RKO (cell line): ENCODE data around the gene CCDC187.

Experiments
- DNase-seq: peaks from one replicate; pipeline ENCODE4 v3.0.0-alpha.2; 2016; ENCODE audit warnings: low spot score

CCDC187 gene

DNA sequence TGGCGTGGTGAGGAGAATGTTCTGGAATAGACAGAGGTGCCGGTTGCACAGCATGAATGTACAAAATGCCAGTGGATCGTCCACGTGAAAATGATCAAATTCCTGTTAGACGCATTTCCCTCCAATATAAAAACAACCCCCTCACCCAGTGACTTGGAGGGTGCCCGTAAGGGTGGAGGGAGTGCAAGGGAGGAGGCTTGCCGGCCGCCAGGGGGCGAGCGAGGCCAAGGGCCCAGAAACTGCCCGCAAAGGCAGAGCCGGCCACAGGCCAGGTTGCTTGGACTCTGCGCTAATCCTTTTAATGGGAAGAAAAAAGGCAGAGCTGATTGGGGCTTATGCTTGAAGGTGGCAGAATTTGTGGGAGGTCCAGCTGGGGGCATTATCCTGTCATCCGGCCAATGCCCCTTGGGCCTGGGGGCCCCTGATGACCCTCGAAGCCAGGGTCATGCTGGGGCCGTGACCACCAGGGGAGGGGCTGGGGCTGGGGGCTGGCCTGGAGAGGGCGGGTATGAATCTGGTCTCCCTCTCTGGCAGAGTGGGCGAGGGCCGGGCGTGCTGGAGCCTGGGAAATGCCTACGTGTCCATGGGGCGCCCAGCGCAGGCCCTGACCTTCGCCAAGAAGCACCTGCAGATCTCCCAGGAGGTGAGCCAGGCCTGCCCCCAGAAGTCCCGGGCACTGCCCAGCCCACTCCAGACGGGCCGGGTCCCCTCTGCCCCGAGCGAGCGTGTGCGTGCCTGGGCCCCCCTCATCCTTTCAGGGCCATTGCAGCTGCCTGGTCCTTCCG lies 35.5 kb upstream of the CCDC187 start:
- peak; percentile 72 for DNase-seq

DNA sequence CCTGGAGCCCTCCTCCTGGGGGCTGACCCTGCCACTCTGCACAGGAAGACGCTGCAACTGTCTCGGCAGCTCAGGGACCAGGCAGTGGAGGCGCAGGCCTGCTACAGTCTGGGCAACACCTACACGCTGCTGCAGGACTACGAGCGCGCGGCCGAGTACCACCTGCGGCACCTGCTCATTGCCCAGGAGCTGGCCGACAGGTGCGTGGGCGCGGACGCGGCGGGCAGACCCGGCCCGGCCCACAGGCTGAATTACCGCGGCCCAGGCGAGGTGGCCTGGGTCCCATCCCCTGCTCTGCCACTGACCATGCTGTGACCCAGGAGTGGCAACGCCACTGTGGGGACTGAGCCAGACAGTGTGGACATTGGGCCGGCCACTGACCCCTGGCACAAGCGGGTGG lies 34.6 kb upstream of the CCDC187 start:
- no peak for DNase-seq

DNA sequence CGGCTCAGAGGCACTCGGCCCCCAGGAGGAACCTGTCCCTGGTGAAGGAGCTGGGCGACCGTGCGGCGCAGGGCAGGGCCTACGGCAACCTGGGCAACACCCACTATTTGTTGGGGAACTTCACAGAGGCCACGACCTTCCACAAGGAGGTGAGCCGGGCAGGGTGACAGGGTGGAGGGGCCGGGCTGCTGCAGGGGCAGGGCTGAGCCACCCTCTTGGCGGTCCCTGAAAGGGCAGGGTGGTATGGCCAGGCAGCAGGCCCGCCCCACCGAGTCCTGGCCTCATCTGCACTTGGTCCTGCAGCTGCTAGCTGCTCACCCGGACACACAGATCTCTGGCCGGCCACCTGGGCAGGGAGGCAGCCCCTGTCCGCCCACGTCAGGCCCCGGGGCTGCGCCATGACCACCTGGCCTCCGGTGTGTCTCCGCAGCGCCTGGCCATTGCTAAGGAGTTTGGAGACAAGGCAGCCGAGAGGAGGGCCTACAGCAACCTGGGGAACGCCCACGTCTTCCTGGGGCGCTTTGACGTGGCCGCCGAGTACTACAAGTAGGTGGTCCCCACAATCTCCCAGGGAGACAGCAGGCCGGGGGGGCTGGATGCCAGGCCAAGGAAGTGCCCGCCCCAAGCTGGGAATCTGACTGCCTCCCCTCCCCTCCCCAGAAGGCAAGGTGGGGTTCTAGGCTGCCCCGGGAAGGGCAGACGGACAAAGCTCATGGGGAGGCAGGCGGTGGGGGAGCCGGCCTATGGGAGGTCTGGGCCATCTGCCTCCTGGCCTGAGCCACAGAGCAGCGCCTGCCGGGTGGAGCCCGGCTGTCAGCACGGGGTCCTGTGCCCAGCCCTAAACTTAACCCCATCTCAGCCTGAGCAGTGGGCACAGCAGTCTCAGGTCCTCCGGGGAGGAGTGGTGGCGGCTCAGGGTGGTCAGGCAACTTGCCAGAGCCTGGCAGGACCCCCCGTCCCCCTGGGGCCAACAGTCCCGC lies 33.8 kb upstream of the CCDC187 start:
- no peak for DNase-seq

DNA sequence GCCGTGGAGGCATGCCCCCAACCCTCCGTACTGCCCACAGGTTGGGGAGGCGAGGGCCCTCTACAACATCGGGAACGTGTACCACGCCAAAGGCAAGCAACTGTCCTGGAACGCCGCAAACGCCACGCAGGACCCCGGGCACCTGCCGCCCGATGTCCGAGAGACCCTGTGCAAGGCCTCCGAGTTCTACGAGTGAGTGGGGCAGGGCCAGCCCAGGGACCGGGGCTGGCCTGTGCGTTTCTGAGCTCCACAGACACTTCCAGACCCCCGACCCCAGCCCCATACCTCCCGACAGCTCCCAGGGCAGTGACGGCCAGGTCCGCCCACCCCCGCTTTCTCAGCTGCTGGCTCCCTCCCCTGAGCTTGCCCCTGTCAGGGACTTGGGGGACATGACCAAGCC lies 33.0 kb upstream of the CCDC187 start:
- DNase-seq = no peak

DNA sequence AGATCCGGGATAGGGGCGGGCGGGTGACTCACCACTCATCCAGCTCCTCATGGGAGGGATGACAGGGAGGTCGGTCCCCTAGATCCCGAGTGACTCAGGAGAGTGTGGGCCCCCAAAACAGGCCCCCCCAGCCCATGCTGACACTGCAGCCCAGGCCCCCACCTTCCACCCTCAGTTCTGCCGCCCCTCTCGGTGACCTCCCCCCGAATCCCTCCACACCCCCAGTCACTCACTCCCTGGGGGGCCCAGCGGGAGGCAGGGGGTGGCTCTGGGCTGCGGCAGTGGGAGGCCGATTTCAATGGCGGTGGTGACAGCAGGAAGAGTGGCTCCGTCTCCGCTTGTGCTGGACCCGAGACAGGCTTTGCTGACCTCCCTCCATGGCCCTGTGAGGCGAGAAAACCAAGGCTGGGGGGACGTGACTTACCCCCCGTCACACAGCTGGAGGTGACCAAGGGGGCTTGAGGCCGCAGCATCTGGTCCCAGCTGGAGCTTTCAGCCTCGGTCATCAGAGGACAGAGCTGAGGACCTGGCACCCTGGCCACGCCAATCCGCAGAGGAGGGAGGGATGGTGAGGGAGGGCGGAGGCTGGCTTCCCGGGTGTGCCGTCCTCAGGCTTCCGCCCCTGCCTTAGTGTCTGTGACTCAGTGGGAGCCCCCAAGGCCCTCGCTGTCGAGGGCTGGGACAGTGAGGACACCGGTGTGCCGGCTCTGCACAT lies 32.4 kb upstream of the CCDC187 start:
- peak; percentile 58 for DNase-seq

DNA sequence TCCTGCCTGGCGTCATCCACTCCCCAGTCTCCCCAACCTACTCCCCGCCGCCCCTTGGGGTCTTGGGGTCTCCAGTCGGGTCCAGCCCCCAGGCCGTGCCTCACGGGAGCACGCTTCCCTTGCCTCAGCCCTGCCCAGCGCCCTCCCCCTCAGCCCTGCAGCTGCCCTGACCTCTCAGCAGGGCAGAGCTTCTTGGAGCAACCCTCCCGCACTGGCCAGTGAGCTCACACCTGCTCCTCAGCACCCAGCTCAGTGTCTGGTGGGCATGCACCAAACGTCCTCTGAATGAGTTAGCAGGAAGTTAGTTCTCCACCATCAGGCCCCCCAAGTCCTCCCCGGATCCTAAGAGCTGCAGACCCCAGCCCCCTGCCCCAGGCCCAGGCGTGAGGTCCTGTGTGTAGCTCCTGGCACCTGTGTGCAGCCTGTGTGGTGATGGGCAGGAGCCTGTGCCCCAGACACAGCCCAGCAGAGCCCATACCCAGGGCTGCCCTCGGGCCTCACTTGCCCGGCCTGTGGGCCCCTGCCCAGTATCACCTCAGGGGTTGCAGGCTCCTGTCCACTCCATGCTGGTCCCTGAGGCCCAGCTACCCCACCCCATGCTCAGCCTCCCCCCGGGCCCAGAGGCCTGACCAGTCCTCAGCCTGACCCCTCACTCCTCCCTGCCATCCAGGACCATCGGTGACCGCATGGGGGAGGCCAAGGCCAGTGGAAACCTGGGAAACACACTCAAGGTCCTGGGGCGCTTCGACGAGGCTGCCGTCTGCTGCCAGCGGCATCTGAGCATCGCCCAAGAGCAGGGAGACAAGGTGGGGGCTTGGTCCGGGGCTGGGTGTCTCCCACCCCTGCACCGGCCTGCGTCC lies 31.6 kb upstream of the CCDC187 start:
- no peak for DNase-seq

DNA sequence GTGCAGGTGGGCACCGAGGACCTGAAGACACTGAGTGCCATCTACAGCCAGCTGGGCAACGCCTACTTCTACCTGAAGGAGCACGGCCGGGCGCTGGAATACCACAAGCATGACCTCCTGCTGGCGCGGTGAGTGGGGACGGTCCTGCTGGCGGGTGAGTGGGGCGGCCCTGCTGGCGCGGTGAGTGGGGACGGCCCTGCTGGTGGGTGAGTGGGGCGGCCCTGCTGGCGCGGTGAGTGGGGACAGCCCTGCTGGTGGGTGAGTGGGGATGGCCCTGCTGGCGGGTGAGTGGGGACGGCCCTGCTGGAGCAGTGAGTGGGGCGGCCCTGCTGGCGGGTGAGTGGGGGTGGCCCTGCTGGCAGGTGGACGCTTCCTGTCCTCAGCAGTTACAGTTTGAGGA lies 30.6 kb upstream of the CCDC187 start:
- no peak for DNase-seq

DNA sequence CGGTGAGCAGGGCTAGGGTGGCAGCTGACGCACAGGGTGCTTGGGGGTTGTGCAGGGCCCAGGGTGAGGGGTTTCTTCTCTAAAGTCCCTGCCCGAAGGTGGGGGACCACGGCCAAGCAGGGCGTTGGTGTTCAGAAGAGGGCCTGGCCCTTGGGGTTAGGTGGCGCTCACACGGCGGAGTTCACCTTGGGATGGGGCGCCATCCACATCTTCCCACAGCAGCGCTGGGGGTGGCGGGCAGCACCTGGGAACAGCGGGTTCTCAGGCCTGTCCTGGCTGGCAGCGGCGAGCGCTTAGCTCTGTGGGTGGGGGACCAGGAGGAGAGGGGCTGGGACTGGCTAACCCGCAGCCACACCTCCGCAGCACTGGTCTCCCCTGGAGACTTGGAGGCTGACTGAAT lies 29.6 kb upstream of the CCDC187 start:
- no peak for DNase-seq

DNA sequence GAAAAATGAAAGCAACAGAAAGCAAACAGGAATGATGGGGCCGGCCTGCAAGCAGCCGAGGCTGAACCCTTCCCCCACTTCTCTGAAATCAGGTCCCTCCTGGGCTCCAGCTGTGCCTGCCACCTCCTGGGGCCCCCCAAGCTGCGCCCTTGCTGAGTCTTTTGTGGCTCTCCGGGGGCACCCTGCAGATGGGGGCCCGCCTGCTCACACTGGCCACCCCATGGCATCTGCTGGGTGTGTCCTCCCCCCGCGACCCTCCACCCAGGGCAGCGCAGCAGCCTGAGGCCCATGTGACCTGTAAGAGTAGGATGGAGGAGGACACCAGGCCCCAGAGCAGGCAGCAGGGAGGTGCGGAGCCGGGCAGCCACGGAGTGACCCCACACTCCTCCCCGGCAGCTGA lies 29.2 kb upstream of the CCDC187 start:
- DNase-seq = no peak

DNA sequence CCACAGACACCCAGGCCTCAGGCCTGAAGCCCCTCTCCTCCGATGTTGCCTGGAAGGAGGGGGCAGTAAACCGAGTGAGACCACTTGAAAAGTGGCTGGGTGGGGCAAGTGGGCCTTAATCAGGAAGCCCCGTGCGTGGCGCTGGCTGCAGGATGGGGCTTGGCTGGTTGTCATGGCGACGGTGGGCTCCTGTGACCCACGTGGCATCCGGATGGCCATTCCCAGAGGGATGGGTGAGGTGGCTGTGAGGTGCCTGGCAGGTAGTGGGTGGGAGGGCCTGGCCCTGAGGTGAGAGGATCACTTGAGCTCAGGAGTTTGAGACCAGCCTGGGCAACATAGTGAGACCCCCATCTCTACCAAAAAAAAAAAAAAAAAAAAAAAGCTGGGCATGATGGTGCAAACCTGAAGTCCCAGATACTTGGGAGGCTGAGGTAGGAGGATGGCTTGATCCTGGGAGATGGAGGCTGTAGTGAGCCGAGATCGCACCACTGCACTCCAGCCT lies 28.6 kb upstream of the CCDC187 start:
- DNase-seq = no peak

DNA sequence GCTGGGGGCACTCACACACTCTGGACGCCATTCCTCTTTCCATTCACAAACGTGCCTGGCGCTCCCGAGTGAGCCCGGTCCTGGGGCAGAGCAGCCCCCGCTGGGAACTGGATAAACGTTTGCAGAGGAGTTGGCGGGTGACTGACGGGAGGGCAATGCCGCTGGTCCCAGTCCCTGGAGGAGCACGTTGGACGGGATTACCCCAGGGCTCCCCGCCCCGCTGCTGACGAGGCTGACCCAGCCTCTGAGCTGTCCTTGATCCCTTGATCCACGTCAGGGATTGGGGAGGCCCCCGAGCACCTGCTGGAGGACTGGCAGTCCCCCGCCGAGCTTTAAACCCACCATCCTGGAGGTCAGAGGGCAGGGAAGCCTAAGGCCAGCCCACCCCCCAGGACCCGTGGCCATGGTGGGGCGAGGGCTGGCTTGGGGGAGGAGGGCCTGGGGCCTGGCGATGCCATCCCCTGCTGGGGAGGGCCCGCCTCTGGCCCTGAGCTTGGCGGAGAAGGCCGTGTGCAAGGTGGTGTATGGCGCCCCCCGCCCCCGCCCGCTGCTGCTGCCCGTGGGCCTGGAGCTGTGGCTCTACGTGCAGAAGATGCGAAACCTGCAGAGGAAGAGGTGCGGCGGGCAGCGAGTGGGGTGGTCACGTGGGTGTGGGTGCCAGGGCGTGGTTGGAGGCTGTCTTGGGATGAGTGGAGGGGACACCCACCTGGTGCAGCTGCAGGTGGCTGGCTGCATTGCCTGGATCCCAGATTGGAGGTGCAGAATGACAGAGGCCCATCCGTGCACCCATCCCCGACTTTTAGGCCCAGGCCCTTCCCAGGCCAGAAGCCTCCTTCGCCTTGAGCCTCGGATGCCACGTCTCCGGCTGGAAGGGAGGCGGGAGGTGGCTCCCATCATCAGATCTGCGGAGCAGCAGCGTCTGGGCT lies 27.9 kb upstream of the CCDC187 start:
- no peak for DNase-seq

DNA sequence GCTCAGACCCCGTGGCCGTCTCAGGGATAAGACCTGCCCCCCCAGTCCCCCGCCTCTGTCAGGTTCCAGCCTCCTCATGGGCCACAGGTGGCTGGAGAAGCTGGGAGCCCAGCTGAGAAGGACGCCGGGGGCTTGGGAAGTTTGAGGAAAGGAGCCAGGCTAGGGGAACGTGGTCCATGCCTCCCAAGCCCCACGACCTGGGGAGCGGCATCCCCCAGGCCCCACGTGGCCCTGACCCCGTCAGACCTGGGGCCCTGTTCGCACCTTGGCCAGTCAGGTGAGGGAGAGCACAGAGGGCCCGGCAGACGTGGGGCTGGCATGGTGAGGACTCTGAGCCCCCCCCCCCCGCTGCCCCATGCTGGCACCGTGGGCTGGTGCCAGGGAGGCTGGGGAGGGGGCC lies 27.1 kb upstream of the CCDC187 start:
- DNase-seq = no peak

DNA sequence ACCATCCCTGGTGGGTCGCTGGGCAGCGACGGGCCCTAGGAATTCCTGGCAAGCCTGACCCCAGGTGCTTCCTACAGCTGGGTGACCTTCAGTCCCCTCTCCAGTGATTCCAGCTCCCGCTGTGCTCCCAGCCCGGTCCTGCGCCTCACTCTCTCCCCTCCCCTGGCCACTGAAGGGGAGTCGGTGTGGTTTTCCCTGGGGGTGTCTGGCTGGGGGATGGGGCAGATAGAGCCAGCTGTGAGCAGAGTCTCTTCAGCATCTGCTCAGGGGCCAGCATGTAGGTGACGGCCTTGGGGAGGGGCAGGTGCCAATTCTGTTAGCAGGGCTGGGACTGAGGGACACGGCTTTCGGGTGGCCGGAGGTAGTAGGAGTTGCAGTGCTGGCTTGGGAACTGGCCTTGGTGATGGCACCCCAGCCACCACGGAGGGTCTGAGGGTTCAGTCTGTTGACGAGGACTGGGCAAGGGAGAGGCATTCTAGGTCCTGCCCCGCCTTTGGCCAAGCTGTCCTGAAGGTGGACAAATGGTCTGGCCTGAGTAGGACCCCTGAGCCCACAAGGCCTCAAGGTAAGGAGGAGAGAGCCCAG lies 26.6 kb upstream of the CCDC187 start:
- DNase-seq = no peak

DNA sequence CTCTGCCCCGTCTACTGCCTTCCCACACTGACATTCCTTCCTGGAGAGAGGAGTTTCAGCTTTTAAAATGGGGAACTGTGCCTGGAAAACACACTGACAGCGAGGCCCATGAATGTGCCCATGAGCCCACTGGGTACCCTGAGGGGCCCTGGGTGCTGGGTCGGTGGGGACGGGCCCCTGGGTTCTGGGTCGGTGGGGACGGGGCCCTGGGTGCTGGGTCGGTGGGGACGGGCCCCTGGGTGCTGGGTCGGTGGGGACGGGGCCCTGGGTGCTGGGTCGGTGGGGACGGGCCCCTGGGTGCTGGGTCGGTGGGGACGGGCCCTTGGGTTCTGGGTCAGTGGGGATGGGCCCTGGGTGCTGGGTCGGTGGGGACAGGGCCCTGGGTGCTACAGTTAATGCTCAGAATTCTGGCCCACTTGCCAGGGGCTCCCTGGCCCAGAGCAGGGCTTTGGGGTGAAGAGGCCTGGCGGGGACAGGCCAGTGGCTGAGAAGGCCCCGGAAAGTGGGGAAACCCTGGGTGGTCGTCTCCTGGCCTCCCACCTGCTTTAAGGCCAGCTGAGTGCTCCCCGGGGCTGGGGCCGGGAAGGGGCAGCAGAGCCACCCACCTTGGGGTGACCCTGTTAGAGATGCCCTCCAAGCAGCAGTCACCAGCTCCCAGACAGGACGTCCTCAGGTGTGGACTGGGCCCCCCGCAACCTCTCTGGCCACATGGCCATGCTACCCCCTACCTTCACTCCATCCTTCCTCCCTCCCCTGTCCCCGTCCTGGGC lies 25.9 kb upstream of the CCDC187 start:
- DNase-seq = no peak

DNA sequence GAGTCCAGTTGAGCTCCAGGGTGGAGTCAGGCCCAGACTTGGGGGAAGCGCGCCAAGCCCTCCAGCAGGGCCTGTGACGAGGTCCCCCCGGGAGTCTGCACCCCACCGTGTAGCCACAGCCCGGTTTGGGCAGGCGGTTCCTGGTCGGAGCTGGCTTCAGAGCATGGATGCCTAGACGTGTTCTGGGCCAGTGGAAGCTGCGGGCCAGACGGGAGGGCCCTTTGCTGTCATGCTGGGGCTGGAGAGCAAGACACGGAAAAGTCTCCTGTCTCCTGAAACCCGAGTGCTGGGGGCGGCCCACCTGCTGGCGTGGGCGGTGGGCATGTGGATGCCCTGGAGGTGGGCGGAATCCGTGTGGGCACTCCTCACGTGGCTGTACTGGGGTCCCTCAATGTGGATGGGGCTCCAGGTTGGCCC lies 25.3 kb upstream of the CCDC187 start:
- no peak for DNase-seq

DNA sequence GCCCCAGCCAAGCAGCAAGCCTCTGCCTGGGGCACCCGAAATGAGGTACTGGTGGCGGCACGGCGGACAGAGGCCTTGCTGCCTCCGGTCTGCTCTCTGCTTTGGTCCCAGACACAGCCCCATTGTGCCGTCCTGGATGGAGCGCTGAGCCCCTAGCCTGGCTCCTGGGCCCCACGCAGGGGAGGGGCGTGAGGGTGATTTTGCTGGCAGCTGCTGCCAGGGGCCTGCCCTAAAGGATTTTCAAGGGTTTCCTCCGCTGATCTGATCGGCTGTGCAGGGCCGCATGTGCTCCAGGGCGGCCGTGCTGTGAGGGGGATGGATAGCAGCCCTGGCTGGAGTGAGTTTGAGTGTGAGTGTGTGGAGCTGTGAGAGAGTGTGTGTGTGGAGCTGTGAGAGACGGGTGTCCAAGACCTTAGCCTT lies 24.7 kb upstream of the CCDC187 start:
- peak; percentile 72 for DNase-seq

DNA sequence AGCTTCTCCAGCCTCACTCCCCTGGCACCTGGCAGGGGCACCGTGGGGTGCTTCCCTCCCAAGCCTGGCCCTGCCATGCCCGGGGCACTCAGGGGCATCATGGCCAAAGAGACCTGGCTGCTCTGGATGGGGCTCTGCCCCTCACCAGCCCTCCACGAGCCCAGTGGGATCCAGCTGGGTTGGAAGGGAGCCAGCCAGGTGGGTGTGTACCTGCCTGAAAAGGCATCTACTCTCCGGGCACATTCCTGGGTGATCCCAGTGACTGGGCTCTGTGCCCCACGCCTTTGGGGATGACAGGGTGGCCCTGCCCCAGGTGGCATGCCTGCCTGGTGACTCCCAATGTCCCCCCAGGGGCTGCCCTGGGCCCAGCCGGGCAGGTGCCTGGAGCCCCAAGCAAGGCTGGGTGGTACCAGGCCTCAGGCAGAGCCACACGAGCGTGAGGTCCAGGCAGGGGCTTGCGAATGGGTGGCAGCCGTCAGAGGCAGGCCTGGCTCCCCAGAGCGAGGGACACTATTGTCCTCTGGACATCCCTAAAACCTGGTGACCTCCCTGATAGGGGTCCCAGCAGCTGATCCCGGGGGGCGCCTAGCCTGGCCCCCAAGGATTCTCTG lies 24.2 kb upstream of the CCDC187 start:
- peak; percentile 40 for DNase-seq

DNA sequence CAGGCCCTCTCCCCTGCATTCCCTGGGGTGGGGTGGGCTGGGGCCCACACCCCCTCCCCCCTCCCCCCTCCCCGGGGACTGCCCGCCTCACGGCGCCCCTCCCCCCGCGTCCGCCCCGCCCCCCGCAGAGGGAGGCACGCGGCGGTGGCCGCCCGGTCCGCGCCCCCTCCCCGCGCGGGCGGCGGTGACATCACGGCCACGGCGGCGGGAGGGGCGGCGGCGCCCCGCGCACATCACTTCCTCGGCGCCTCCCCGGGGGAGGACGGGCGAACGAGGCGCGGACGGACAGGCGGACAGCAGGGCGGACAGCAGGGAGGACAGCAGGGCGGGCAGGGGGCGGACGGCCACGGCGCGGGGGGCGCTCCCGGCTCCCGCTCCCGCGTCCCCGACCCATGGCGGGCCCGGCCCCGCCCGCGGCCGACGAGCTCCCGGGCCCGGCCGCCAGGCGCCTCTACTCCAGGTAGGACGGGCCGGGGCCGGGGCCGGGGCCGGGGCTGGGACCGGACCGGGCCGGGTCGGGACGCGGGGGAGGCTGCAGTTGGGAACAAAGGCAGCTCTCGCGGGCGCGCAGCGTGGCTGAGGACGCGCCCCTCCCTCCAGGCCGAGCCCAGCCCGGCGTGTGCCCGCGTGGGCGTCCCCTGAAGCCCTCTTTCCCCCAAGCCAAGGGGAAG lies 23.5 kb upstream of the CCDC187 start, which contains the start of gene GPSM1:
Gene GPSM1, plus strand, starts transcription at position 236 of the 671 bp plus-strand sequence. Its CDS starts 157 bp downstream, at position 393.
- peak; percentile 71 for DNase-seq
